Natural killer cell (primary cell): Measurements from ENCODE around the gene ARHGAP30. TPM values are rescaled to one million over a fixed set of nuclear protein-coding genes. Genes with fewer than 3 reads are reported as not detected.

Experiments used
- ATAC-seq, 3 donors: fragments of 150-1000 bp in 2 of 3; fragments of 200-7000 bp in 1 of 3; cut with Tn5 transposase; 1 replicate in 1 of 3; 2 replicates in 2 of 3; pipeline ENCODE4 v1.10.0; 2021; ENCODE audit warnings: mild to moderate bottlenecking in 2 of 3, moderate library complexity in 2 of 3
- DNase-seq, 2 donors: peaks; one replicate each; pipeline versions ENCODE4 v3.0.0 to v3.0.0-alpha.2; 2013 to 2021; ENCODE audit warnings: mixed read lengths in 1 of 2
- H3K27ac ChIP-seq: one replicate; pipeline ENCODE4 v1.5.1; 2013; ENCODE audit warnings: mild to moderate bottlenecking, low read length
- H3K27me3 ChIP-seq: one replicate; pipeline ENCODE4 v1.6.1; 2013; ENCODE audit warnings: low read length; ENCODE audit not compliant: control insufficient read depth, insufficient read depth
- H3K36me3 ChIP-seq: one replicate; pipeline ENCODE4 v1.6.1; 2013; ENCODE audit warnings: low read length; ENCODE audit not compliant: control insufficient read depth, insufficient read depth
- H3K4me1 ChIP-seq: one replicate; pipeline ENCODE4 v1.6.1; 2013; ENCODE audit warnings: low read length; ENCODE audit not compliant: control insufficient read depth, insufficient read depth
- H3K4me3 ChIP-seq: one replicate; pipeline ENCODE4 v1.5.1; 2013; ENCODE audit warnings: low read length
- H3K9me3 ChIP-seq: one replicate; pipeline ENCODE4 v1.6.1; 2013; ENCODE audit warnings: low read length; ENCODE audit not compliant: control insufficient read depth, insufficient read depth
- H3K27ac Mint-ChIP-seq, 2 donors: one replicate each; pipeline ENCODE4 v1.8.0; 2022; ENCODE audit warnings: mild to moderate bottlenecking in 2 of 2, mixed read lengths in 2 of 2, moderate library complexity in 1 of 2
- H3K27me3 Mint-ChIP-seq, 2 donors: one replicate each; pipeline ENCODE4 v1.8.0; 2022; ENCODE audit warnings: low read depth in 2 of 2, mixed read lengths in 2 of 2
- H3K36me3 Mint-ChIP-seq: one replicate; pipeline ENCODE4 v1.8.0; 2022; ENCODE audit warnings: mixed read lengths
- H3K4me1 Mint-ChIP-seq, 2 donors: one replicate each; pipeline ENCODE4 v1.8.0; 2022; ENCODE audit warnings: mixed read lengths in 2 of 2
- H3K4me3 Mint-ChIP-seq: one replicate; pipeline ENCODE4 v1.8.0; 2022; ENCODE audit warnings: mild to moderate bottlenecking, moderate library complexity, mixed read lengths
- H3K9me3 Mint-ChIP-seq, 2 donors: one replicate each; pipeline ENCODE4 v1.8.0; 2022; ENCODE audit warnings: mixed read lengths in 2 of 2
- WGBS: methylation state at CpG from one replicate; pipeline ENCODE4 v1.1.7; 2013; ENCODE audit warnings: missing lambda C conversion rate; ENCODE audit not compliant: insufficient coverage; 5-methylcytosine and 5-hydroxymethylcytosine counted together
- intact Hi-C: fragments of 100-400 bp; cut with micrococcal nuclease; formaldehyde crosslinking; loops from one replicate; pipeline ENCODE4 v1.14.2; 2022
- total RNA-seq, 4 donors: library from RNA; stranded (reverse); fragments of 120-200 nt in 1 of 4; gene quantifications; one replicate each; pipeline versions ENCODE4 v1.2.3 to v1.2.4, GENCODE V29; 2013 to 2022
- TF ChIP-seq, protein P1 (sequence below): fragments of 200-600 bp; IDR thresholded peaks from one replicate; pipeline ENCODE4 v1.8.0; 2022; ENCODE audit warnings: antibody characterized with exemption

Gene ARHGAP30
- total RNA-seq, 3 donors from 2014 or later (not counting 1 experiment from before 2014, with no cell fraction given) = 246 to 310 (median 272) TPM

DNA sequence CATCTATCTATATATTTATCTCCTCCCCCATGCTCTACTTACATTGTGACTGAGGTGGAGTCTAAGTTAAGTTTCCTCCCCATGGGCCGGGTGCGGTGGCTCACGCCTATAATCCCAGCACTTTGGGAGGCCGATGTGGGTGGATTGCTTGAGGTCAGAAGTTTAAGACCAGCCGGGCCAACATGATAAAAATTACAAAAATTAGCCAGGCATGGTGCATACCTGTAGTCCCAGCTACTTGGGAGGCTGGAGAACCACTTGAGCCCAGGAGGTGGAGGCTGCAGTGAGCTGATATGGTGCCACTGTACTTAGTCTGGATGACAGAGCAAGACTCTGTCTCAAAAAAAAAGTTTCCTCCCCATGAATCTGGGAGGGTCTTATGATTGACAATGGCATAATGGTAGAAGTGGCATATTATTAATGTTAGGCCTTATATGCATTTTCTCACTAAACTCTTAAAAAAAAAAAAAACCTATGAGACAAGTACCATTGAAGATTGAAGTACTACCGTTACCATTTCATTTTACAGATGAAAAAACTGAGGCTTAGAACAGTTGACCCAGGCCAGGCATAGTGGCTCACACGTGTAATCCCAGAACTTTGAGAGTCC lies 60.0 kb downstream of the ARHGAP30 start:
- no peak for ATAC-seq
- no peaks in the 10 kb centered on the region for H3K9me3 Mint-ChIP-seq
- intact Hi-C loops = no loop called here
- no peaks in the 10 kb centered on the region for H3K9me3 ChIP-seq
- H3K27ac ChIP-seq = no peak overlapping the region
- H3K4me1 Mint-ChIP-seq = peaks cover 15 to 20% of the 10 kb centered on the region in 2 donors
- H3K4me1 ChIP-seq = peaks cover 21% of the 10 kb centered on the region
- 95% methylated on average over 7 of the region's 7 CpGs for WGBS
- H3K4me3 ChIP-seq = no peak overlapping the region
- no peaks in the 10 kb centered on the region for H3K36me3 Mint-ChIP-seq
- H3K36me3 ChIP-seq = no peaks in the 10 kb centered on the region
- no peaks in the 10 kb centered on the region for H3K27me3 Mint-ChIP-seq
- no peak overlapping the region for H3K27ac Mint-ChIP-seq
- no peak overlapping the region for H3K4me3 Mint-ChIP-seq
- no peak for DNase-seq
- TF ChIP-seq, protein P1, sequence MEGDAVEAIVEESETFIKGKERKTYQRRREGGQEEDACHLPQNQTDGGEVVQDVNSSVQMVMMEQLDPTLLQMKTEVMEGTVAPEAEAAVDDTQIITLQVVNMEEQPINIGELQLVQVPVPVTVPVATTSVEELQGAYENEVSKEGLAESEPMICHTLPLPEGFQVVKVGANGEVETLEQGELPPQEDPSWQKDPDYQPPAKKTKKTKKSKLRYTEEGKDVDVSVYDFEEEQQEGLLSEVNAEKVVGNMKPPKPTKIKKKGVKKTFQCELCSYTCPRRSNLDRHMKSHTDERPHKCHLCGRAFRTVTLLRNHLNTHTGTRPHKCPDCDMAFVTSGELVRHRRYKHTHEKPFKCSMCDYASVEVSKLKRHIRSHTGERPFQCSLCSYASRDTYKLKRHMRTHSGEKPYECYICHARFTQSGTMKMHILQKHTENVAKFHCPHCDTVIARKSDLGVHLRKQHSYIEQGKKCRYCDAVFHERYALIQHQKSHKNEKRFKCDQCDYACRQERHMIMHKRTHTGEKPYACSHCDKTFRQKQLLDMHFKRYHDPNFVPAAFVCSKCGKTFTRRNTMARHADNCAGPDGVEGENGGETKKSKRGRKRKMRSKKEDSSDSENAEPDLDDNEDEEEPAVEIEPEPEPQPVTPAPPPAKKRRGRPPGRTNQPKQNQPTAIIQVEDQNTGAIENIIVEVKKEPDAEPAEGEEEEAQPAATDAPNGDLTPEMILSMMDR = no peak
- H3K27me3 ChIP-seq = no peaks in the 10 kb centered on the region

DNA sequence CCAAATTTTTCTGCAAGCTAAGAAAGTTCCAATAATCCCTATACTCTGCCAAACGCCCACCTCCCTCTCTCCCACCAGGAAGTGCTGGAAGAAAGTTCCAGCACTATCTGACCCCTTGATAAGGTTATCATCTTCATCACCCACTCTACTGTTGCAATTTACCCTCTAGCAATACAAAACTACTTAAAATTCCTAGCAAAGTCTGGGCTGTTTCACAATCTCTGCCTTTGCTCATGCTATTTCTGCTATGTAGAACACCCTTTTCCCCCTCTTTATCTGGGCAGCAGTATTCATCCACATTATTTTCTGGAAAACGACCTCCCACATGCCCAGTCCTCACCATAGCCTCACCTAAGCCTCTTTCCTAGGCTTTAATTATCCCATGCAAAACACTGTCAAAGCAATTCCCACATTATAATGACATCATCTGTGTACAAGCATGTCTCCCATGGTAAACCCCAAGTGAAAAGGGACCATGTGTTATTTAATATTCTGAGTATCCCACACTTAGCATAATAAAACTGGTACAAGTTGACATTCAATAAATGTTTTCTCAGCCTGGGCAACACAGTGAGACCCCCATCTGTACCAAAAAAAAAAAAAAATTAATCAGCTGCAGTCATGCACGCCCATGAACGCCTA lies 60.7 kb downstream of the ARHGAP30 start:
- H3K27ac Mint-ChIP-seq = no peak overlapping the region

DNA sequence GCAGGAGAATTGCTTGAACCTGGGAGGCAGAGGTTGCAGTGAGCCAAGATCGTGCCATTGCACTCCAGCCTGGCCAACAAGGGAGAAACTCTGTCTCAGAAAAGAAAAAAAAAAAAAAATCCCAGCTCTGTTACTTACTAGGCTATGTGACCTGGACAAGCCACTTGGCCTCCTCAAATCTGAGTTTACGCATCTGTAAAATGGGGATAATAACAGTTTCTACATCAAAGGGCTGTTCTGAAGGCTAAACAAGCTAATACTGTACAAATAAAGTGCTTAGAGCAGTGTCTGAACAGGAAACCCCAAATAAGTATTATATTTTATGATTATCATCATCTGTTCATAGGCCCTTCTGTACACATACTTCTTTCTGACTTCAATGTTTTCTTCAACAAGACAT lies 62.3 kb downstream of the ARHGAP30 start:
- H3K36me3 Mint-ChIP-seq = no peaks in the 10 kb centered on the region
- no peaks in the 10 kb centered on the region for H3K27me3 Mint-ChIP-seq
- intact Hi-C loops = no loop called here
- H3K4me3 Mint-ChIP-seq = no peak overlapping the region
- TF ChIP-seq, protein P1 = no peak
- H3K4me1 ChIP-seq = no peaks in the 10 kb centered on the region
- DNase-seq (no peak), ATAC-seq (no peak)
- no peak overlapping the region for H3K4me3 ChIP-seq
- H3K9me3 ChIP-seq = no peaks in the 10 kb centered on the region
- H3K36me3 ChIP-seq = no peaks in the 10 kb centered on the region
- no peaks in the 10 kb centered on the region for H3K9me3 Mint-ChIP-seq
- H3K27me3 ChIP-seq = no peaks in the 10 kb centered on the region
- H3K27ac Mint-ChIP-seq = no peak overlapping the region
- H3K4me1 Mint-ChIP-seq = peaks cover 0 to 4% of the 10 kb centered on the region in 2 donors
- H3K27ac ChIP-seq = no peak overlapping the region
- 100% methylated on average over 2 of the region's 2 CpGs for WGBS

More for the DNA sequence above, 60.7 kb downstream of the ARHGAP30 start:
- intact Hi-C loops = no loop called here
- no peaks in the 10 kb centered on the region for H3K27me3 Mint-ChIP-seq
- Histone ChIP-seq H3K36me3 (no peaks in the 10 kb centered on the region), H3K27me3 (no peaks in the 10 kb centered on the region), H3K4me3 (no peak overlapping the region), H3K9me3 (no peaks in the 10 kb centered on the region), H3K4me1 (peaks cover 15% of the 10 kb centered on the region), H3K27ac (no peak overlapping the region)
- DNase-seq (no peak), ATAC-seq (no peak)
- no peak overlapping the region for H3K4me3 Mint-ChIP-seq
- 75% methylated on average over 2 of the region's 4 CpGs for WGBS
- peaks cover 11 to 16% of the 10 kb centered on the region in 2 donors for H3K4me1 Mint-ChIP-seq
- TF ChIP-seq, protein P1 = no peak
- no peaks in the 10 kb centered on the region for H3K36me3 Mint-ChIP-seq
- H3K9me3 Mint-ChIP-seq = no peaks in the 10 kb centered on the region
